Fibroblast of the aortic adventitia (primary cell): ENCODE data around the gene RASAL3. TPM values are rescaled to one million over a fixed set of nuclear protein-coding genes. Genes with fewer than 3 reads are reported as not detected.
"Not testable (repeated sequence)": the region's sequence is repeated elsewhere in the genome, so short reads cannot be mapped to it uniquely, and the experiment has no call there.

ENCODE experiments used
- DNase-seq: peaks from one replicate; pipeline ENCODE4 v3.0.0-alpha.2; 2010; ENCODE audit warnings: low read depth
- H3K4me3 ChIP-seq: 2 replicates; pipeline ENCODE4 v1.5.1; 2011; ENCODE audit warnings: low read depth, mild to moderate bottlenecking, control low read depth, low read length, moderate library complexity
- total RNA-seq: library from RNA; depleted of rRNA; stranded (reverse); fragments of >200 nt; gene quantifications from 2 replicates; pipeline ENCODE4 v1.2.3, GENCODE V29; 2012; ENCODE audit warnings: low replicate concordance
- TF ChIP-seq, protein P1 (sequence below): IDR thresholded peaks from 2 replicates; pipeline ENCODE4 v1.5.1; 2011; ENCODE audit warnings: mild to moderate bottlenecking, low read length, control low read depth, inconsistent platforms; ENCODE audit not compliant: insufficient read depth

Gene RASAL3
- total RNA-seq, 1 donor = not detected

DNA sequence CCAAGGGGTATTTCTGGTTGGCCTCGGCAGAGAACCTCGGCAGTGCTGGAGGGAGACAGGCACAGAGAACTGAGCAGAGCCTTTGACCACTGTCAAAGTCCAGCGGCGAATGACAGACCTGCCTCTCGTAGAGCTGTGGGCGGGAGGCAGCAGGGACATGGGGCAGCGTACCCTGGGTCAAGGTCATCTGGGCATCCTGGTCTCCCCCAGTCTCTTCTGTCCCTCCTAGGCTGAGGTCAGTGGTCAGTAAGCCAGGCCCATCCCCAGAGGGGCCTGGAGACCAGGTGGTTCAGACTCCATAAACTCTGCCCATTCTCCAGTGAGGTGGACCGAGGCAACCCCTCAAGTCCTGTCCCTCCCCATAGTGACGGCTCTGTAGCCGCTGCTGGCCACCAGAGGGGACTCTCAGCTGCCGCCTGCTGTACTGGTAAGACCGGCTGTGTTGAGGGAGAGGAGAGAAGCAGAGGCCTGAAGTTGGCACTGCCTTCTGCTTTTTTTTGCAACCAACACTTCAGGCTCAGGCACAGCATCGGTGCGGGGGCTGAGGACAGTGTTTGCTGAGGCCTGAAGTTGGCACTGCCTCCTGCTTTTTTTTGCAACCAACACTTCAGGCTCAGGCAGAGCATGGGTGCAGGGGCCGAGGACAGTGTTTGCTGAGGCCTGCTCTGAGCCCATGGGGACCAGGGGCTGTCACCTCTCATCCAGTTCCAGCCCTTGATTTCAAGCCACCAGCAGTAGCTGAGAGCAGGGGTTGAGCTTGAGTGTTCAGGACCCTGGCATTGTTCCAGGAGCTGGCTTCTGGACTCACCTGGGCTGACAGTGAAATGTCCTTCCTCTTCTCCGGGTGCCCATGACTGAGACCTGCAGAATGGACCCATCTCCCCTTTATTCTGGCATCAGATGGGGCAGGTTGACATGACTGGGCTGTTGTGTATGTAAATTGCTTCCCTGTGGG, 15.3 kb upstream of the RASAL3 start, which contains the start of gene PGLYRP2:
PGLYRP2 (minus strand) TSS at position 111 of the 955 bp plus-strand sequence. CDS start 130 bp downstream, outside the sequence.
- TF ChIP-seq, protein P1, sequence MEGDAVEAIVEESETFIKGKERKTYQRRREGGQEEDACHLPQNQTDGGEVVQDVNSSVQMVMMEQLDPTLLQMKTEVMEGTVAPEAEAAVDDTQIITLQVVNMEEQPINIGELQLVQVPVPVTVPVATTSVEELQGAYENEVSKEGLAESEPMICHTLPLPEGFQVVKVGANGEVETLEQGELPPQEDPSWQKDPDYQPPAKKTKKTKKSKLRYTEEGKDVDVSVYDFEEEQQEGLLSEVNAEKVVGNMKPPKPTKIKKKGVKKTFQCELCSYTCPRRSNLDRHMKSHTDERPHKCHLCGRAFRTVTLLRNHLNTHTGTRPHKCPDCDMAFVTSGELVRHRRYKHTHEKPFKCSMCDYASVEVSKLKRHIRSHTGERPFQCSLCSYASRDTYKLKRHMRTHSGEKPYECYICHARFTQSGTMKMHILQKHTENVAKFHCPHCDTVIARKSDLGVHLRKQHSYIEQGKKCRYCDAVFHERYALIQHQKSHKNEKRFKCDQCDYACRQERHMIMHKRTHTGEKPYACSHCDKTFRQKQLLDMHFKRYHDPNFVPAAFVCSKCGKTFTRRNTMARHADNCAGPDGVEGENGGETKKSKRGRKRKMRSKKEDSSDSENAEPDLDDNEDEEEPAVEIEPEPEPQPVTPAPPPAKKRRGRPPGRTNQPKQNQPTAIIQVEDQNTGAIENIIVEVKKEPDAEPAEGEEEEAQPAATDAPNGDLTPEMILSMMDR = peak; percentile 12
- no peak for DNase-seq
- no peak within 1 kb of the TSS for H3K4me3 ChIP-seq

DNA sequence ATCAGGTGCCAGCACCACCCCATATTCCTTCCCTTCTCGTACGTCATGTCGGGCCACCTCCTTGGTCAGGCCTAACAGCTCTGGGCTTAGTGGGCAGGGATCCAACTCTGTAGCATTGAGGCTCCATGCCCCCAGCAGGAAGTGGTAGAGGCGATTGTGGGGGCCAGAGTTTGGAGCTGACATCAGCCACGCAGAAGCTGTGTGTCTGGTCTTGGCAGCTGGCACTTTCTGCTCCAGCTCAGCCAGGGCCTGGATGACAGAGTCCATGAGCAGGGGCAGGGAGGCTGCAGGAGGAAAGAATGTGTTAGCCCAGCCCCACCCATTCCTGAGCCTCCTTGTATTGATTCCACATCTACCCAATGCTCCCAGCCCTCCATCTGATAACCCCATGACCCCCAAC, 12.0 kb upstream of the RASAL3 start:
- no peak for DNase-seq
- no peak overlapping the region for H3K4me3 ChIP-seq
- TF ChIP-seq, protein P1 = no peak

DNA sequence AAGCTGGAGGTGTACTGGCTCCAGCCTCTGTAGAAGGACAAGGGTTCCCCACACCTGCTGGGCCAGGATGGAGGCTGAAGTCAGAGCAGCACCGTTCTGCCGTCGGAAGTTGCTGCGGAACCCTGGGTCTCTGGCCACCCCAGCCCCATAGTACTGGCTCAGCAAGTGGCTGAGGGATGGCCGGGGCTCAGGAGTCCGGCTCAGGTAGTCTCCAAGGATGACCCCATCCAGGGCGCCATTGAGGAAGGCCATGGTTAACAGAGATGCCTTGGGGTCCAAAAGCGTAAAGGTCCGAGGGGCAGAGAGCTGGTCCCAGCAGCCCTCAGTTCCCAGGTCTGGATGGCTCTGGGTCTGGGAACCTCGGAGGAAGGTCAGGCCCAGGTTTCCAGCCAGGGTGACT, 11.3 kb upstream of the RASAL3 start:
- no peak overlapping the region for H3K4me3 ChIP-seq
- TF ChIP-seq, protein P1 = no peak
- no peak for DNase-seq

DNA sequence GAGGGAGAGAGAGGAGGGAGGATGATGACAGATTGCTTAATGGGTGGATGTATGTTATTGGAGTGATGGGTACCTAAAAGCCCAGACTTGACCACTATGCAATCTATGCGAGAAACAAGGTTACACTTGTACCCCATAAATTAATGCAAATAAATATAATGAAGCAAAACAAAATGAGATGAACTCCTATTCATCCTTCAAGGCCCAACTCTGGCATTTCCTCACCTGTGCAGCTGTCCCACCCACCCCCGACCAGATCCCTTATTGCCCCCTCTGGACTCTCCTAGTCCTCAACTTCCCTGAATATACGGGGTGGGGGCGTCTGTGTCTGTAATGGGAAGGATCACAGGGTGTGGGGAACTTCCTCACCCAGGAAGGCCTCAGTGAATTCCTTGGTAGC, 10.8 kb upstream of the RASAL3 start:
- TF ChIP-seq, protein P1 = no peak

DNA sequence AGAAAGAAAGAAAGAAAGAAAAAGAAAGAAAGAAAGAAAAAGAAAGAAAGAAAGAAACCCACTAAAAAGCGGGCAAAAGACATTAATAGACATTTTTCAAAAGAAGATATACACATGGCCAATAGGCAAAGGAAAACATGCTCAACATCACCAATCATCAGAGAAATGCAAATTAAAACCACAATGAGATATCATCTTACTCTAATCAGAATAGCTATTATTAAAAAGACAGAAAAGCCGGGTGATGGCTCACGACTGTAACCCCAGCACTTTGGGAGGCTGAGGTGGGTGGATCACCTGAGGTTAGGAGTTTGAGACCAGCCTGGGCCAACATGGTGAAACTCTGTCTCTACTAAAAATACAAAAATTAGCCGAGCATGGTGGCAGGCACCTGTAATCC, 9.5 kb upstream of the RASAL3 start:
- not testable (repeated sequence) for H3K4me3 ChIP-seq, DNase-seq

More for the DNA sequence above, 10.8 kb upstream of the RASAL3 start:
- no peak for DNase-seq
- H3K4me3 ChIP-seq = no peak overlapping the region

DNA sequence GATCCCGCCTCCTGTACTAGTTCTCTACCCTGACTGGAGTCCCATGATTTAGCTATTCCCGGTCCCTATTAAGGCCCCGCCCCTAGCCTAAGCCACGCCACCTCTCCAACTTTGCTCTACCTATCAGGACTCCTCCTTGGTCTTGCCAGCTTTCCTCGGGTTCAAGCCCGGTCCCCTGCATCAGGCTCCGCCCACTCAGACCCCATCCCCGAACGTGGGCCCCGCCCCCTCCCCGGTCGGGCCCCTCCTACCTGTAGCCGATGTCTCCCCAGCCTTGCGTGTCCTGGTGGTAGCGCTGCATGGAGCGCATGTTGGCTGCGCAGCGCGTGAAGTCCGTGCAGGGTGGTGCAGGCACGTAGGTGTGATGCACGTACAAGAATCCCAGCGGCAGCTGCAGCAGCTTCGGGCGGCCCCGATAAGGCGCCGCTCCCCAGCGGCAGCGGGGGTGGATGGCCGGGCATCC, 7.3 kb upstream of the RASAL3 start:
- TF ChIP-seq, protein P1 = no peak

DNA sequence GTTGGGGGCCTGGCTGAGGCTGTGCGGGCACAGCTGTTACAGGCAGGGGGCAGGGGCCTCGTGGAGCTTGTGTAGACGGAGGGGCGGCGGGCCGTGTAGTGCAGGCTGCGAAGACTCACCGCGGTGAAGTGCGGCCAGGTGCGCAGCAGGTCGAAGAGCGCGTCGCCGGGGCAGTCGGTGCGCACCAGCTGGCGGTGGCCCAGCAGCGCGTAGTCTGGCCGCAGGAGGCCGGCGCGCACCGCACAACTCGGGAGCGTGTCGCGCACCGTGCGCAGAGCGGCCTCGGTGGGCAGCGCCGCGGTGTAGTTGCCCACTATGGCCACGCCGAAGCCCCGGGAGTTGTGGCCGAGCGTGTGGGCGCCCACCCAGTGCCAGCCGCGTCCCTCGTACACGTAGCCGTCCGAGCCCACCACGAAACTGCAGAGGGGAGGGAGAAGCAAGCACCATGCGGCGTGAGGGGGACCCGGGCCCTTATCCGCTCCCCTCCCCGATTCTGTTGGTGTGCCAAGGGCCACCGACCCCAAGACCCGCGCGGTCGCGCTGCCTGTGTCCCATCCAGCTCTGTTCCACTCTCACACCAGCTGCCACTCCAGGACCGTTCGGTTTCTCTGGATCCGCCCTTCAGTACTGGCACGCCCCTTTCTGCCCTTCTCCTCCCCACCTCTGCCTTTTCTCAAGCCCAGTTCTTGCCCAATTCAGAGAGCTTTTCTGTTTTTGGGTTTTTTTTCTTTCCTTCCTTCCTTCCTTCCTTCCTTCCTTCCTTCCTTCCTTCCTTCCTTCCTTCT, 5.4 kb upstream of the RASAL3 start:
- DNase-seq = no peak
- H3K4me3 ChIP-seq = peak overlapping the region; percentile 51
- TF ChIP-seq, protein P1 = no peak

More for the DNA sequence above, 7.3 kb upstream of the RASAL3 start:
- no peak for DNase-seq
- no peak overlapping the region for H3K4me3 ChIP-seq
